SK-N-SH treated with all-trans-retinoic acid at 6 μM for 48 hours (cell line): Measurements from ENCODE around the gene HLA-DPA1.

Source experiments
- CSDC2 ChIP-seq: fragments of 250-450 bp; sonication (Bioruptor Pico); IDR thresholded peaks from 2 replicates; pipeline ENCODE4 v1.5.0; 2020; ENCODE audit warnings: mild to moderate bottlenecking, moderate library complexity
- POU6F1 ChIP-seq: fragments of 250-450 bp; sonication (Bioruptor Pico); IDR thresholded peaks from 2 replicates; pipeline ENCODE4 v1.8.0; 2021; ENCODE audit warnings: low read depth, mild to moderate bottlenecking, moderate library complexity, borderline replicate concordance
- RARB ChIP-seq: fragments of 250-450 bp; sonication (Bioruptor Pico); IDR thresholded peaks from 2 replicates; pipeline ENCODE4 v1.8.0; 2021; ENCODE audit warnings: mild to moderate bottlenecking, moderate library complexity

DNA sequence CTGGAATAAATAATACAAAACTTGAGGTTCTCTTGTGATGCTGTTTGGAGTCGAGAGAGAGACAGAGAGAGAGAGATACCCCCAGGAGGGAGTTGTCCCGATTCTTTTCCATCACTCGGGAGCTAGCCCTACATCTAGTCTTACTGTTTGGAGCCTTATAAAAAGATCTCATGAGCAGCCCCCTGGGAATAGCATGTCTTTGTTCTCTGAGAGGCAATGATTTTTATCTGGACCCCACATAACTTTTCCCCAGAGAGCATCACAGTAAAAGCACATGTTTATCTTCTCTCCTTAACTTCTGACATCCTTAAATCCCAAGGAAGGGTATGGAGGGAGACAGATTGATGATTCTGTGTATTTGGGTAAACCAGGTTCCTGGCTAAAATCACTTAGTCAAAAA lies 43.2 kb downstream of the HLA-DPA1 start:
- TF ChIP-seq CSDC2 (no peak), POU6F1 (CRISPR knock-in tag) (no peak), RARB (CRISPR knock-in tag) (no peak)
